GM21576 (cell line): ENCODE data around the gene SIGLEC10.
"Not testable (repeated sequence)": the region's sequence is repeated elsewhere in the genome, so short reads cannot be mapped to it uniquely, and the experiment has no call there.

Experiments
- ATAC-seq: cut with Tn5 transposase; IDR thresholded peaks from one replicate; pipeline ENCODE4 v1.9.1; 2021; ENCODE audit warnings: mild to moderate bottlenecking, moderate library complexity; ENCODE audit not compliant: unreplicated experiment

The SIGLEC10 gene, protein sequence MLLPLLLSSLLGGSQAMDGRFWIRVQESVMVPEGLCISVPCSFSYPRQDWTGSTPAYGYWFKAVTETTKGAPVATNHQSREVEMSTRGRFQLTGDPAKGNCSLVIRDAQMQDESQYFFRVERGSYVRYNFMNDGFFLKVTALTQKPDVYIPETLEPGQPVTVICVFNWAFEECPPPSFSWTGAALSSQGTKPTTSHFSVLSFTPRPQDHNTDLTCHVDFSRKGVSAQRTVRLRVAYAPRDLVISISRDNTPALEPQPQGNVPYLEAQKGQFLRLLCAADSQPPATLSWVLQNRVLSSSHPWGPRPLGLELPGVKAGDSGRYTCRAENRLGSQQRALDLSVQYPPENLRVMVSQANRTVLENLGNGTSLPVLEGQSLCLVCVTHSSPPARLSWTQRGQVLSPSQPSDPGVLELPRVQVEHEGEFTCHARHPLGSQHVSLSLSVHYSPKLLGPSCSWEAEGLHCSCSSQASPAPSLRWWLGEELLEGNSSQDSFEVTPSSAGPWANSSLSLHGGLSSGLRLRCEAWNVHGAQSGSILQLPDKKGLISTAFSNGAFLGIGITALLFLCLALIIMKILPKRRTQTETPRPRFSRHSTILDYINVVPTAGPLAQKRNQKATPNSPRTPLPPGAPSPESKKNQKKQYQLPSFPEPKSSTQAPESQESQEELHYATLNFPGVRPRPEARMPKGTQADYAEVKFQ

DNA sequence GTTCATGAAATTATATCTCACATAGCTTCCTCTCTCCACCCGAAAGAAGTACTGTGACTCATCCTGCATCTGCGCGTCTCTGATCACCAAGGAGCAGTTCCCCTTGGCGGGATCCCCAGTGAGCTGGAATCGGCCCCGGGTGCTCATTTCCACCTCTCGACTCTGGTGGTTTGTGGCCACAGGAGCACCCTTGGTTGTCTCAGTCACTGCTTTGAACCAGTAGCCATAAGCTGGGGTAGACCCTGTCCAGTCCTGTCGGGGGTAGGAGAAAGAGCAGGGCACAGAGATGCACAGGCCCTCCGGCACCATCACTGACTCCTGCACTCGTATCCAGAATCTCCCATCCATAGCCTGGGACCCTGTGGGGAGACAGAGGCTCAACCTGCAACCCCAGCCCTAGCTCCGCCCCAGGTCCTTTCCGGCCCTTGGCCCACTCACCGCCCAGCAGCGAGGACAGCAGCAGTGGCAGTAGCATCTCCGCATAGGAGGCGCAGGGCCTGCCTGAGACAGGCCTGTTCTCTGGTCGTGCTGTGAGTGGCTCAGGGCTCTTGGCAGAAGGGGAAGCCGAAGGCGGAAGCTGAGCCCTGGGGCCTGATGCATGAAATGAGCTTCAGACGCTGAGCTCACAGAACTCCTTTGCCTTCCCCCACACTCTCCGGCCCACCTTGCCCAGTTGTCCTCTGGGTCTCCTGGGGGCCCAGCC, at the start of gene SIGLEC10:
Gene SIGLEC10, minus strand, starts transcription at position 536 of the 703 bp plus-strand sequence. Its CDS starts 61 bp downstream, at position 475.
- ATAC-seq: peak; percentile 59

DNA sequence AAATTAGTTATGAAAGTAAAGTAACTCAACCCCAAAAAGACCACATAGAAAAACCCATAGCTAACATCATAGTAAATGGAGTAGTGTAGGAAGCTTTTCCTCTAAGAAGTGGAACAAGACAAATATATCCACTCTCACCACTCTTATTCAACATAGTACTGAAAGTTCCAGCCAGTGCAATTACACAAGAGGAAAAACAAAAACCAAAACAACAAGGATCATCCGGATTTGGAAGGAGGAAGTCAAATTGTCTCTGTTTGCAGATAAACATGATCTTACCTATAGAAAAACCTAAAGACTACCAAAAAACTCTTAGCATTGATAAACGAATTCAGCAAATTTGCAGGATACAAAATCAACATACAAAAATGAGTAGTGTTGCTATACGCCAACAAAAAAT, 49.3 kb upstream of the SIGLEC10 start:
- ATAC-seq: no peak

DNA sequence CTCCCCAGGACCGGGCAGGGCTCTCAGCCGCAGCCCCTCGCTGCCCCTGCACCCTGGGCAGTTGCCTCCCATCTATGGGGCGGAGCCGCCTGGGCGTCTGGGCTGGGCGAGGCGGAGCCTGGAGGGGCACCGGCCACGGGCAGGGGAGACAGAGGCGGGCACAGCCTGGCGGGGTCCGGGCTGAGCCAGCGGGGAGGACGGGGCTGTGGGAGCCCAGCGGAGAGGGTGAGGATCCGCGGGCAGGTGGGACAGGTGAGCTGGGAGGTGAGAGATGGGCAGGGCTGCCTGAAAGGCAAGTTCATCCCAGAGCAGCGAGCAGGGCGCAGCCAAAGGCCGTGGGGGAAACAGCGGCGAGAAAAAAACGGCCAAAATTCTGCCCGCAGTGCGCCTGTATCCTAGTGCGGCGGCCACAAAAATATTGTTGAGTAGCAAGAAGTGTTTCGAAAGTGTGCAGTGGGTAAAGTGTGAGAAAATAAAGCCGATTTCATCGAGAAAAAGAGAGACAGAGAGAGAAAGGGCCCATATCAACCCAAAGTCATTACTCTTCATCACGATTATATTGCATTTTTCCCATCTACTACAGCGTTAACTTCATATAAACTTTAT, 46.6 kb upstream of the SIGLEC10 start:
- ATAC-seq: not testable (repeated sequence)

DNA sequence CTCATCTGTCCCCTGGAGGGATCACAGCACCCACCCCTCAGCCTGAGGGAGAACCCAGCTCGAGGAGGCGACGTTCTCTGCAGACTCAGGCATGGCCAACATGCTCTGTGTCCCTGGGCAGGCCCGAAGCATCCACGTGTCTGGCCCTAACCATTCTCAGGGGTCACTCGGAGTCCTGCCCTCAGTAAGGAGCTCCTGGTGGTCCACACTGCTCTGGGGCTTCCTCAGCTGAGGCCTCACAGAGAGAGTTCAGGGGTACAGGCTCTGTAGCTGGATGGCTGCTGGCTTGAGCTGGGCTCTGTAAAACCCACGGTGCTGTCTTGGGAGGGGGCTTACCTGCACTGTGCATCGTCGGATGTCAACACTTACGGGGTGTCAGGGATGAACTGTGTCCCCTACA, 45.2 kb upstream of the SIGLEC10 start:
- no peak for ATAC-seq

DNA sequence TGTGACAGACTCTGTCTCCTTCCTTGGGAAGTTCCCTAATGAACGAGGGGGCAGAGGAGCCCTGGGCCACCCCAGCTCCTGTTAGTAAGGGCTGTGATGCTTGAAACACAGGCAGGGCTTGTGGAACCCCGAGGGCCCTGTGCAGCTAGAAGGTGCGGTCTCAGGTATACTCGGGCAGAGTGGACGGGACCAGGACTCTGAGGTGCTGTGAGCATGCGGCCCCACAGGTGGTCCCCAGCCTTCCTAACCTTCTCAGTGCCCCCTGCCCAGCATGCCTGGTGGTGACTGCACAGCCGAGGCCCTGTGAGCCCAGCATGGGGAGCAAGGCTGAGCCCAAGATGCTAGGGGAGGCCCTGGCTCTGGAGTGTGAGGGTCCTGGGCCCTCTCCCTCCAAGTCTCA, 44.8 kb upstream of the SIGLEC10 start:
- no peak for ATAC-seq

DNA sequence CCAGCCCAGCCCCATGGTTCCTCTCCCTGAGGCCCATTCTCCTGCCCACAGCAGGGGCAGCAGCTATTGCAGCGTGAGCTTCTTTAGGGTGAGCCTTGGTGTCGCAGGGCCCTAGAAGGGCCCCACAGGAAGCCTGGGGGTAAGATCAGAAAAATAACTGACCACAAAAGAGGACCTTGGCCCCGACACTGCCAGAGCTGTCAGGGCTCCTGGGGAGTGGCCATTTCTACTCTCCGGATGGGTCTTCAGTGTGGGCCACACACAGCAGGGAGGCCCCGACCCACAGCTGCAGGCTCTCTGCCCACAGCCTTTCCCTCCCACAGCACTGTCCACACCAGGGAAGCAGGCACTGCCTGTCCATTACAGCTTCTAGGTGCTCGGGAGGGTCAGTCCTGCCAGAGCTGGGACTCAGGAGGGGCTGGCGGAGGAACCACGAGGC, 44.3 kb upstream of the SIGLEC10 start:
- no peak for ATAC-seq

DNA sequence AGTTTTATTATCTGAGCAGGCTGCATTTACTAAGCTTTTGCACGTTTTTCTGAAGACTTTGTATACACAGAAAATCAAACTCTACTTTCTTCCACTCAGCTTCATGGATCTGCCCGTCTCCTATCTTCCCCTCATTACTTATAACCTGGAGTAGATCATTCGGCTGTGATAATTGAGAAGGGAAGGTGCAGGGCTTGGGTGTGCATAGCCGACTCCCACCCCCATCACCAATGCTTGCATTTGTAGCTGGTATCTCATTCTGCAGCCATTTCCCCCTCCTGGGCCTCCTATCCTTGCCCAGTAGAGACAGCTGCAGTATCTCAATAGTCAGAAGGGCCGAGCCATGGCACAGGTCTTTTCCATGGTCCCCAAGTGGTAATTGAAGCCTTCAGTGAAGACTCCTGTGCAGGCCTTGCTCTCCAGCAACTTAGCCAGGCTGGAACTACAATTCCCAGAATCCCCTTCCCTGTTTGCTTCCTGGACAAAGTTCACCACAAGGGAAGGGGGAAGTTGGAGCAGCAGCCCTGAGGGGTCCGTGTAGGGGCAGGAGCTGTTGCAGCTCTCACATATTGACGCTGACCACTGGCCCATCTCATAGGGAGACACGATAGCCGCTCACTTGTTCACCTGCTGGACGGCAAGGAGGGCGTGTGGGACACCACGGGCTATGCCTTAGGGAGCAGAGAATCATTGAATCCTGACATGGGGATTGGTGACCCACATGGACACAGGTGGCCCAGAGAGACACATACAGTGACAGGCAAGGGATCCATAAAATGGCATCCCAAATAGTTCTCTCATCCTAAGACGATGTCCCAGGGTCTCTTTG, 42.9 kb upstream of the SIGLEC10 start:
- no peak for ATAC-seq

DNA sequence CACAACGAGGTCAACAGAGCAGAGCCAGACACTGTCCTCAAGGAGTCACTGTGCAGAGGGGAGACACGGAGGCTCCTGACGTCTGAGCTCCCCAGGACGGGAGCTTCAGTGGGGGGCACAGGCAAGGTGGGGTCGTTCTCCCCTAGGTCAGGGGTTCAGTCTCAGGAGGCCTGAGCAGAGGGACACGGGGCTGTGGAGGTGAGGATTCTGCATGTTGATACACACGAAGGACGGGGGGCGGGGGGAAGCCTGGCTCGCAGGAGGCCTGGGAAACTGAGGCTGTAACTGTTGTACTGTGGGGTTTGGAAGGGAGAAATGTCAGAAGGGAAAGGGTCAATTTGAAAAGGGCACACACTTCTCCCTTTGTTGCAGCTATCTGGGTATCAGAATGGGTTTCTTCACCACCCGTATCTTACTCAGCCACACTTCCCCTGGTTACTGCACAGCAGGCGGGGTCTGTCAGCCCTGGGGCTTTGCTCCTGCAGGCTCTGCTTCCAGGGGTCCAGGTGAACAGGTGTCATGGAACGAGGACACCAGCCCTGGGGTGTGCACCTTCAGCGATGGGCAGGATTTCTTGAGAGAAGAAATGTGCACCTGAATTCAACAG, 41.6 kb upstream of the SIGLEC10 start:
- no peak for ATAC-seq

DNA sequence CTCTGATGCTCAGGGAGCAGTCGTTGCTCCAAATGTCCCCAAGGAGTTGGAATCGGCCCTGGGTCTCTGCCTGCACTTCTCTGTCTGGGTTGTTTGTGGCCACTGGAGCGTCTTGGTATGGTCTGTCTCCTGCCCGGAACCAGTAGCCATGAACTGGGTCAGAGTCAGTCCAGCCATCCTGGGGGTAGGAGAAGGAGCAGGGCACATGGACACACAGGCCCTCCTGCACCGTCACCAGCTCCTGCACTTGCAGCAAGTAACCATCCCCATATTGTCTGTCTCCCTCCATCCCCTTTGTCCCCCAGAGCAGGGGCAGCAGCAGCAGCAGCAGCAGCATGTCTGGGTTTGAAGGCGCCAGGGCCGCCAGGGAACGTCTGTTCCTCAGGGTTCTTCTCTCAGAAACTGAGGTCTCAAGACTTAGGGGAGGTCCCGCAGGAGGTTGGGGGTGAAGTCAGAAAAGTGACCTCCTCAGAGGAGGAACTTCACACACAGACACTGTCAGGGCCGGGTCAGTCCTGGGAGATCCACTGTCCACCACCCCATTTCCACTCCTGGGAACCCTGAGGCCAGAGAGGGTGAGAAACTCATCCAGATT, 40.7 kb upstream of the SIGLEC10 start, which contains the start of gene SIGLEC8:
Gene SIGLEC8, minus strand, starts transcription at position 404 of the 595 bp plus-strand sequence. Its CDS starts 67 bp downstream, at position 337.
- ATAC-seq: no peak

DNA sequence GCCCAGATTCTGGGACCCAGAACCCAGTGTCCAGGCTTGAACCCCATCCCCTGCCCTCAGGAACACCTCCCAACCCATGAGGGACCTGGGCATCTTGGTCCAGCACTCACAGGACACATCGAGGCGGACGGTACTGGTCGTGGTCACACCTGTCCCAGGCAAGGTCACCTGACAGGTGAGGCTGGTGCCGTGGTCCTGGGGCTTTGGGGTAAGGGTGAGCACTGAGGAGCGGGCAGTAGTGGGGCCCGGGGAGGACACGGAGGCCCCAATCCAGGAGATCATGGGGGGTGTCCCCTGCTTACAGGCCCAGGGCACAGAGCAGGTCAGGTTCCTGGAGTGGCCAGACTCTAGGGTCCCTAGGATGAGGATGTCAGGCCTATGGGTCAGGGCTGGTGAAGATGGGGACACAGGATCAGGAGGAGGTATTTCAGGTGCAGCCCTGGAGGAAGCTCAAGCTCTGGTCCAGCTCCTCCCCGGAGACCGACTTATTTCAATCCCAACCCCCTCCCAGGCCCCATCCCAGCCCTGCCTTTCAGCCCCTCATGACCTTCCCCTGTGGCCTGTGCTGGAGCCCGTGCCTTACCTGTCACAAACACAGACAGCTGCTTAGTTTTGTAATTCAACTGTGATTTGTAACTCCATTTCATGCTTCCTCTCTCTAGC, 40.0 kb upstream of the SIGLEC10 start:
- ATAC-seq: no peak

DNA sequence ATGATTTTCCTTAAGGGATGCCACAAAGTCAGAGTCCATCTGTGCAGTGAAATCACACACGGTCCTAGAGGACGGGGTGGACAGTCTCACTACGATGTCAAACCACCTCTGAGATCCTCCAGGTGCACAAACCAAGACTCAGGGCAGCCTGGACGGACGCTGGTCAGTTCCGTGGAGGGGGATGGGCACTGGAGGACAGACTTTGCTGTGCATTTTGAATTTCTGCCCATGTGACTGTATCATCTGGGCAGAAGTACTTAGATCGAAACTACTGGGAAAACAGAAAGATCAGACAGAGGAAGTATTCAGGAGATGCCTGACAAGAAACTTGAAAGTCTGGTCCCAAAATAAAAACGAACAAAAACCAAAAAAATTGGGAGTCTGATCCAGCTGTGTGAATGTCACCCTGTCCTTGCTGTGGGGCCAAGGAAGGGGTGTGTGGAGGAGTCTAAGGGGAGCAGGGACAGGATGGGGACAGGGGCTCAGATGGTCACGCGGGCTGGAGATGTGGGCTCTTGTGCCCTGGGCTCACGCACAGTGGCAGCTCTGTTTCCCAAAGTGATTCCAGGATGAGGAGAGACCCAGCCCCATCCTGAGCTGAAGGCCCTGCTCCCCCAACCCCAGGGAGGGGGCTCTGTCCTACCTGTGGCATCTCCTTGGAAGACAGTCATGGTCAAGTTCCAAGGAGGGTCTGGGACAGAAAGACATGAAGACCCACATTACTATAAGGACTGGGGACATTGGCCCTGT, 39.3 kb upstream of the SIGLEC10 start:
- no peak for ATAC-seq

DNA sequence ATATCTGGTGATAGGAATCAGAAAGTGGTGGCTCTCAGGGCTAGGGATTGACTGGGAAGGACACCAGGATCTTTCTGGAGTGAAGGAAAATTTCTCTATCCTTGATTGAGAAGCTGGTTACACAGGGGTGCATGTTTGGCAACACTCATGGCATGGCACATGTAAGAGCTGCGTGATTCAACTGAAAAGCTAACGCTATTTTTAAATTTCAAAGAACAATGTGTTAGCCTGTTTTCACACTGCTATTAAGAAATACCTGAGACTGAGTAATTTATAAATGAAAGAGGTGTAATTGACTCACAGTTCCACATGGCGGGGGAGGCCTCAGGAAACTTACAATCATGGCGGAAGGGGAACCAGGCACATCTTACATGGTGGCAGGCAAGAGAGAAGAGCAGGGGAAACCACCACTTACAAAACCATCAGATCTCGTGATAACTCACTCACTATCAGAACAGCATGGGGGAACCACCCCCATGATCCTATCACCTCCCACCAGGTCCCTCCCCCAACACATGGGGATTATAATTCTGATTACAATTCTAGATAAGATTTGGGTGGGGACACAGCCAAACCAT, 33.4 kb upstream of the SIGLEC10 start:
- ATAC-seq: no peak

DNA sequence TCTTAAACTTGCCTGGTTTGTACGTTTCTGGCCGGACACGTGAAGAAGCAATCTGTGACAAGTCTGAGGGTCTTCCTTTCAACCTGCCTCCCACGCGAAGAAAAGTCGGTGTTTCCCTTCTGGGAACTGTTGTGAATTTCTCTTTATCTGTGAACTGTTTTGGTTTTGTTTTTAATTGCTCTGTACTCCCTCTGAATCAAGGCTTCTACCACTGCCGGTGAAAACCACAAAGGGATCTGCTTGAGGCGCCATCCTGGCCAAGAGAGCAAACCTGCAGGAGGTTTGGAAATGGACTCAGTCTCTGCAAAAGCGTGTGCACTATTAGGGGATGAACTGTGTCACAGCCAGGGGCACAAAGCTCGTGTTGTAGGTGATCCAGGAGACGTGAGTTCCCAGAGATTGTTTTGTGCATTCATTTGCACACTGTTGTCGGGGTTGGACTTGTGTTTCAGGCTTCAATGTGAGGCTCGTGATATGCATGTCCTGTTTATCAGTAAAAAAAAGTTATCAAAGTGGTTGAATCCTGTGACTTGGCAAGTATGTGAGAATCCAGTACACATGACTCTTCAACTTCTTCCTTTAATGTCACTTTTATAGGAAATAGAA, 31.1 kb upstream of the SIGLEC10 start:
- no peak for ATAC-seq

DNA sequence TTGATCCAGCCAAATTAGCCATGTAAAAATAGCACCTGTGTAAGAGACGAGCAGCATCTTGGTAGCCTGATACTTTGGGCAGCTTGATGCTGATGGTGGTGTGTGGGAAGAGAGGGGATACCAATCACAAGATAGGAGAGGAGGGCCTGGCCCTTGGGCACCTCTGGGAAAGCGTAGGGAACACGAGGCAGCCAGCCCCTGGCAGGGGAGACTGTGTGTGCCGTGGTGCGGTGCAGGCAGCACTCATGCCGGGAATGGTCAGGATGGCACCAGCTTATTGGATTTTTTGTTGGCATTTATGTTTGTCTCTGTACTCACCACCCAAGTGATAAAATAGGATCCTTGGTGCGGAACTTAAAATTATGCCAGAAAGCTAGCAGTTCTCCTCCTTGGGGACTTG, 30.6 kb upstream of the SIGLEC10 start:
- ATAC-seq: no peak

DNA sequence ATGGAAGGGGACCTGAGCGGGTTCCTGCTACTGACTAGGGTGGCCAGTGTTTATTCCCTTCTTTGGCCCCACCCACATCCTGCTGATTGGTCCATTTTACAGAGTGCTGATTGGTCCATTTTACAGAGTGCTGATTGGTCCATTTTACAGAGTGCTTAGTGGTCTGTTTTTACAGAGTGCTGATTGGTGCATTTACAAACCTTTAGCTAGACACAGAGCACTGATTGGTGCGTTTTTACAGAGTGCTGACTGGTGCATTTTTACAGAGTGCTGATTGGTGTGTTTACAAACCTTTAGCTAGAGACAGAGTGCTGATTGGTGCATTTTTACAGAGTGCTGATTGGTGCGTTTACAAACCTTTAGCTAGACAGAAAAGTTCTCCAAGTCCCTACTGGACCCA, 30.1 kb upstream of the SIGLEC10 start:
- not testable (repeated sequence) for ATAC-seq

DNA sequence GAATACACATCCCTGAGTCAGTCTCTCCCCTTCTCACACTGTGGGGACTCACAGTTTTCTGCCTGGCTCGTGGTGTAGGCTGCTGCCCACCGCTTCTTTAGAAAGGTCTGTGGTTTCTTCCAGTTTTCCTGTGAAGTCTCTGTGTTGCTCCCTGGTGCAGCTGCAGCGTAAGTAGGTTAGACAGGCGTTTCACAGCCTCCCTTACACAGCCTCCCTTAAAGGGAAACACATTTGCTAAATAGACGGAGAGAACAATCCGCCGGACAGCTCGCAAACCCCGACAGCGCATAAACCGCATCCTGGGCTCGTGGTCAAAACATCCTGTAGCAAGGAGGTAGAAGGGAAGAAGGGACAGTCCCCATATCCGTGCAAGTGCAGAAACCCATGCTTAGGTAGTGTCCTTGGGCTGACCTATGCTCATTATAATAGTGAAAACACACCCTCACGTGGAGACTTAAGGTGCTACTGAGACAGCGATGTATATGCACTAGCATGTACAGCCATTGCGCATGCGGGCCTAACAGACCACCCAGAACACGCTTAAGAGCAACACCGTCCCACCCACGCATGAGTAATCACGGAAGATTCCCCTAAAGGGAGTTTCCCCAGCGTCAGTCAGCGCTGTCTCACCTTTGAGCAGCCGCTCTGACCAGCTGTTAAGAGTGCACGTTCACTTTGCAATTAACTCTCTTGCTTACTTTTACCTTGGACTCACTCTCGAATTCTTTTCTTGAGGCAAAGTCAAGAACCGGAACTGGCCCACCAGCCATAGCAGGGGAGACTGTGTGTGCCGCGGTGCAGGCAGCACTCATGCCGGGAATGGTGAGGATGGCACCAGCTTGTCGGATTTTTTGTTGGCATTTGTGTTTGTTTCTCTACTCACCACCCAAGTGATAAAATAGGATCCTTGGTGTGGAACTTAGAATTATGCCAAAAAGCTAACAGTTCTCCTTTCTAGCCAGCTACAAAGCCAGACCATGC, 24.3 kb upstream of the SIGLEC10 start:
- ATAC-seq: peak; percentile 90
